Upper lobe of left lung (tissue), 6 donors: ENCODE measurements around the gene LRRC14B. TPM values are rescaled to one million over a fixed set of nuclear protein-coding genes. Genes with fewer than 3 reads are reported as not detected.
A peak's percentile ranks its signal among the peaks of the same experiment; 100 is the strongest.
"Not testable (repeated sequence)": the region's sequence is repeated elsewhere in the genome, so short reads cannot be mapped to it uniquely, and the experiment has no call there.

Source experiments
- ATAC-seq, 2 donors: fragments of 200-7000 bp; cut with Tn5 transposase; one replicate each; pipeline ENCODE4 v1.9.1; 2022; ENCODE audit warnings: mild to moderate bottlenecking in 2 of 2, moderate library complexity in 2 of 2; ENCODE audit not compliant: low FRiP score in 2 of 2
- DNase-seq, 2 donors: peaks; one replicate each; pipeline ENCODE4 v3.0.0-alpha.2; 2019 to 2020
- H3K27ac ChIP-seq, 4 donors: fragments of 200-600 bp; sonication (generic); one replicate each; pipeline ENCODE4 v1.5.1; 2016 to 2019
- H3K27me3 ChIP-seq, 4 donors: fragments of 200-600 bp; sonication (generic); one replicate each; pipeline ENCODE4 v1.5.1; 2017 to 2019
- H3K36me3 ChIP-seq, 4 donors: fragments of 200-600 bp; sonication (generic); one replicate each; pipeline ENCODE4 v1.5.1; 2016 to 2019
- H3K4me1 ChIP-seq, 4 donors: fragments of 200-600 bp; sonication (generic); one replicate each; pipeline ENCODE4 v1.5.1; 2018 to 2019
- H3K4me3 ChIP-seq, 4 donors: fragments of 200-600 bp; sonication (generic); one replicate each; pipeline ENCODE4 v1.5.1; 2017 to 2019; ENCODE audit warnings: mild to moderate bottlenecking in 2 of 4, moderate library complexity in 1 of 4
- H3K9me3 ChIP-seq, 4 donors: fragments of 200-600 bp; sonication (generic); one replicate each; pipeline ENCODE4 v1.5.1; 2018 to 2019
- CTCF ChIP-seq, 6 experiments: fragments of 450-650 bp in 4 of 6; fragments of 200-600 bp in 2 of 6; sonication (generic) in 2 of 6; IDR thresholded peaks; one replicate each; pipeline ENCODE4 v1.5.1; 2016 to 2019; ENCODE audit warnings: antibody characterized with exemption in 6 of 6
- EP300 ChIP-seq, 4 donors: sonication (generic); formaldehyde crosslinking; IDR thresholded peaks; one replicate each; pipeline ENCODE4 v1.5.1; 2017; ENCODE audit warnings: antibody characterized with exemption in 4 of 4, control low read depth in 2 of 4
- POLR2A ChIP-seq, 4 donors: fragments of 450-650 bp; IDR thresholded peaks; one replicate each; pipeline ENCODE4 v1.5.1; 2016 to 2017; ENCODE audit warnings: antibody characterized with exemption in 4 of 4, mild to moderate bottlenecking in 2 of 4
- POLR2AphosphoS5 ChIP-seq, 2 donors: sonication (generic); formaldehyde crosslinking; IDR thresholded peaks; one replicate each; pipeline ENCODE4 v1.5.1; 2017; ENCODE audit warnings: antibody characterized with exemption in 2 of 2
- WGBS, 2 donors: methylation state at CpG; one replicate each; pipeline ENCODE4 v1.1.5; 2017 to 2018; 5-methylcytosine and 5-hydroxymethylcytosine counted together
- total RNA-seq, 6 donors: library from RNA; depleted of rRNA in 4 of 6; stranded (reverse); fragments of >200 nt in 4 of 6; gene quantifications; one replicate each; pipeline versions ENCODE4 v1.1.0 to v1.2.1, GENCODE V29; 2016 to 2021
- donor health status: DM: no; HTN: no; CAD: no; lungs with moderate emphysema.
- donor health status: DM: no; HTN: yes; CAD: no; lungs with severe emphysema.

Gene LRRC14B
- total RNA-seq, 6 donors from 2014 or later, result not detected

GRCh38 chr5:194102-194501 is 2.8 kb downstream of the LRRC14B start:
- Histone ChIP-seq H3K27ac (no peak overlapping the region), H3K9me3 (no peaks in the 10 kb centered on the region), H3K4me1 (peaks cover 0 to 12% (median 5%) of the 10 kb centered on the region in 4 donors), H3K4me3 (no peak overlapping the region), H3K27me3 (peaks cover 0 to 6% (median 3%) of the 10 kb centered on the region in 4 donors), H3K36me3 (no peaks in the 10 kb centered on the region)
- no peak for ATAC-seq
- no peak for DNase-seq
- TF ChIP-seq POLR2AphosphoS5 (IDR thresholded peaks at IDR 0.05), result no peak
- TF ChIP-seq EP300 (IDR thresholded peaks at IDR 0.05), result no peak
- no peak for TF ChIP-seq CTCF (IDR thresholded peaks at IDR 0.05)
- no peak for TF ChIP-seq POLR2A (IDR thresholded peaks at IDR 0.05)
- 87 to 91% methylated on average over 15 of the region's 15 CpGs for WGBS, 2 donors

GRCh38 chr5:194603-195209 is 3.4 kb downstream of the LRRC14B start:
- DNase-seq, result peak in 1 of 2 donors; percentile 82
- ATAC-seq, result no peak

GRCh38 chr5:195401-196160 is 4.3 kb downstream of the LRRC14B start:
- Histone ChIP-seq H3K36me3 (no peaks in the 10 kb centered on the region), H3K27me3 (peaks cover 0 to 6% (median 3%) of the 10 kb centered on the region in 4 donors), H3K9me3 (no peaks in the 10 kb centered on the region), H3K4me3 (no peak overlapping the region), H3K27ac (no peak overlapping the region), H3K4me1 (peaks cover 0 to 12% (median 5%) of the 10 kb centered on the region in 4 donors)
- no peak for TF ChIP-seq EP300 (IDR thresholded peaks at IDR 0.05)
- TF ChIP-seq CTCF (IDR thresholded peaks at IDR 0.05), result no peak
- TF ChIP-seq POLR2A (IDR thresholded peaks at IDR 0.05), result no peak
- TF ChIP-seq POLR2AphosphoS5 (IDR thresholded peaks at IDR 0.05), result no peak
- WGBS, 2 donors, result 78 to 83% methylated on average over 24 to 33 of the region's 33 CpGs
- ATAC-seq, result no peak
- DNase-seq, result no peak

More at GRCh38 chr5:194603-195209, 3.4 kb downstream of the LRRC14B start:
- Histone ChIP-seq H3K9me3 (no peaks in the 10 kb centered on the region), H3K4me1 (peaks cover 0 to 12% (median 5%) of the 10 kb centered on the region in 4 donors), H3K27ac (no peak overlapping the region), H3K27me3 (peaks cover 0 to 6% (median 3%) of the 10 kb centered on the region in 4 donors), H3K4me3 (no peak overlapping the region), H3K36me3 (no peaks in the 10 kb centered on the region)
- no peak for TF ChIP-seq EP300 (IDR thresholded peaks at IDR 0.05)
- TF ChIP-seq CTCF (IDR thresholded peaks at IDR 0.05), result no peak
- TF ChIP-seq POLR2A (IDR thresholded peaks at IDR 0.05), result no peak
- TF ChIP-seq POLR2AphosphoS5 (IDR thresholded peaks at IDR 0.05), result no peak
- 91 to 94% methylated on average over 24 to 36 of the region's 36 CpGs for WGBS, 2 donors

- Histone ChIP-seq H3K4me1 (peaks cover 0 to 7% (median 2%) of the 10 kb centered on the region in 4 donors), H3K4me3 (no peak overlapping the region), H3K36me3 (no peaks in the 10 kb centered on the region), H3K27me3 (peaks cover 0 to 6% (median 3%) of the 10 kb centered on the region in 4 donors), H3K27ac (no peak overlapping the region), H3K9me3 (no peaks in the 10 kb centered on the region)
- no peak for TF ChIP-seq POLR2AphosphoS5 (IDR thresholded peaks at IDR 0.05)
- TF ChIP-seq POLR2A (IDR thresholded peaks at IDR 0.05), result no peak
- no peak for TF ChIP-seq EP300 (IDR thresholded peaks at IDR 0.05)
- TF ChIP-seq CTCF (IDR thresholded peaks at IDR 0.05), result no peak
- ATAC-seq (no peak), DNase-seq (no peak)
- WGBS, 2 donors, result 90% methylated on average over 5 of the region's 10 CpGs; no CpG with 5 or more reads in 1 of the 2 donors
These were observed 5.1 kb downstream of the LRRC14B start for GRCh38 chr5:196350-196749.

- H3K27ac ChIP-seq, H3K27me3 ChIP-seq, ATAC-seq, H3K9me3 ChIP-seq, DNase-seq, H3K4me3 ChIP-seq, H3K36me3 ChIP-seq, H3K4me1 ChIP-seq: not testable (repeated sequence)
- WGBS, 2 donors, result 66 to 68% methylated on average over 18 of the region's 18 CpGs
These were observed 5.7 kb downstream of the LRRC14B start for GRCh38 chr5:197031-197430.
